Dermis blood vessel endothelial cell (primary cell): Measurements from ENCODE around the gene CHD9. TPM values are rescaled to one million over a fixed set of nuclear protein-coding genes. Genes with fewer than 3 reads are reported as not detected.
"Not testable (repeated sequence)": the region's sequence is repeated elsewhere in the genome, so short reads cannot be mapped to it uniquely, and the experiment has no call there.

Experiments used
- DNase-seq: peaks from one replicate; pipeline ENCODE4 v3.0.0; 2010
- total RNA-seq: library from RNA; depleted of rRNA; stranded (reverse); fragments of >200 nt; gene quantifications from 2 replicates; pipeline ENCODE4 v1.2.3, GENCODE V29; 2014

CHD9 gene
- total RNA-seq, 1 donor from 2014 or later = 95.0 TPM

GRCh38 chr16:53131363-53132071, 76.7 kb downstream of the CHD9 start:
- DNase-seq = peak; percentile 58

GRCh38 chr16:53132406-53132805, 77.6 kb downstream of the CHD9 start:
- no peak for DNase-seq

GRCh38 chr16:53135329-53135728, 80.5 kb downstream of the CHD9 start:
- no peak for DNase-seq

- DNase-seq = no peak
Measured at GRCh38 chr16:53142823-53143568, 88.2 kb downstream of the CHD9 start.

- peak; percentile 76 for DNase-seq
Measured at GRCh38 chr16:53147500-53148065, 92.8 kb downstream of the CHD9 start.

GRCh38 chr16:53150769-53151168, 96.0 kb downstream of the CHD9 start:
- DNase-seq = no peak

- no peak for DNase-seq
Measured at GRCh38 chr16:53152329-53152728, 97.5 kb downstream of the CHD9 start.

GRCh38 chr16:53153130-53153529, 98.3 kb downstream of the CHD9 start:
- no peak for DNase-seq

GRCh38 chr16:53154513-53154912, 99.7 kb downstream of the CHD9 start:
- DNase-seq = no peak

- DNase-seq = no peak
Measured at GRCh38 chr16:53156516-53156915, 101.7 kb downstream of the CHD9 start.

- peak; percentile 82 for DNase-seq
Measured at GRCh38 chr16:53159781-53160436, 105.1 kb downstream of the CHD9 start.

GRCh38 chr16:53166099-53166498, 111.3 kb downstream of the CHD9 start:
- no peak for DNase-seq

- DNase-seq = no peak
Measured at GRCh38 chr16:53168744-53169143, 114.0 kb downstream of the CHD9 start.

GRCh38 chr16:53172517-53172916, 117.7 kb downstream of the CHD9 start:
- no peak for DNase-seq

GRCh38 chr16:53175118-53175517, 120.3 kb downstream of the CHD9 start:
- no peak for DNase-seq

GRCh38 chr16:53176434-53176833, 121.6 kb downstream of the CHD9 start:
- no peak for DNase-seq

- no peak for DNase-seq
Measured at GRCh38 chr16:53183442-53183841, 128.7 kb downstream of the CHD9 start.

GRCh38 chr16:53185741-53186140, 130.9 kb downstream of the CHD9 start:
- not testable (repeated sequence) for DNase-seq

- DNase-seq = no peak
Measured at GRCh38 chr16:53187775-53188174, 133.0 kb downstream of the CHD9 start.

GRCh38 chr16:53191413-53191812, 136.6 kb downstream of the CHD9 start:
- DNase-seq = no peak

- no peak for DNase-seq
Measured at GRCh38 chr16:53198933-53199332, 144.1 kb downstream of the CHD9 start.

GRCh38 chr16:53201900-53202299, 147.1 kb downstream of the CHD9 start:
- no peak for DNase-seq

GRCh38 chr16:53202398-53202797, 147.6 kb downstream of the CHD9 start:
- DNase-seq = no peak
